GM19467 (cell line): ENCODE results near the gene DNAH14.
"Not testable (repeated sequence)": the region's sequence is repeated elsewhere in the genome, so short reads cannot be mapped to it uniquely, and the experiment has no call there.

Experiments used
- ATAC-seq: cut with Tn5 transposase; IDR thresholded peaks from one replicate; pipeline ENCODE4 v1.9.1; 2021; ENCODE audit warnings: mild to moderate bottlenecking, moderate library complexity; ENCODE audit not compliant: unreplicated experiment

DNAH14 gene

DNA sequence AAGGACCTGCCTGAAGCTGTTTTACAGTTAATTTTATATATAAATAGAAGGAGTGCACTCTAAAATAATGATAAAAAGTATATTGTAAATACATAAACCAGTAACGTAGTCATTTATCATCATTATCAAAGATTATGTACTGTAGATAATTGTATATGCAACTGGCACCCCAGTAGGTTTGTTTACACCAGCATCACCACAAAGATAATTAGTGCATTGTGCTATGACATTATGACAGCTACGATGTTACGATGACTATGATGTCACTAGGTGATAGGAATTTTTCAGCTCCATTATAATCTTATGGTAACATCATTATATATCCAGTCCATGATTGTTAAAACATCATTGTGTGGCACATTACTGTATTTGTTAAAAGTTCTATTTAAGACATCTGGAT lies 313.1 kb downstream of the DNAH14 start:
- no peak for ATAC-seq

DNA sequence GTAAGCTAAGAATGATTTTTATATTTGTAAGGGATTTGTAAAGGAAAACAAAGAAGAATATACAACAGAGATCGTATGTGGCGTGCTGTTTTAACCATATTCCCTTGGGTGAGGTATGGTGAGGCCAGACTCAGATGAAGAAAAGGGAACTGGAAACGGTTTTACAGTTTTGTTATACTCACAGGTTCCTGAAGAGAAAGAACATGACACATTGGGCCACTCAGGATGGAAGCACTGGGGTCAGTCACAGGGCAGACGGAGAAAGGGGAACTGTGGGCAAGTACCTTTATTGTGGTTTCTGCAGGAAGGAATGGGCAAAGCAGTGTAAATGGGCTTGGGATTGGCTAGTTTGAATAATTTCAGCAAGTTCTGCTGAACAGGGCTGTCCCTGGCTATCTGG lies 321.0 kb downstream of the DNAH14 start:
- ATAC-seq, result peak; percentile 88

DNA sequence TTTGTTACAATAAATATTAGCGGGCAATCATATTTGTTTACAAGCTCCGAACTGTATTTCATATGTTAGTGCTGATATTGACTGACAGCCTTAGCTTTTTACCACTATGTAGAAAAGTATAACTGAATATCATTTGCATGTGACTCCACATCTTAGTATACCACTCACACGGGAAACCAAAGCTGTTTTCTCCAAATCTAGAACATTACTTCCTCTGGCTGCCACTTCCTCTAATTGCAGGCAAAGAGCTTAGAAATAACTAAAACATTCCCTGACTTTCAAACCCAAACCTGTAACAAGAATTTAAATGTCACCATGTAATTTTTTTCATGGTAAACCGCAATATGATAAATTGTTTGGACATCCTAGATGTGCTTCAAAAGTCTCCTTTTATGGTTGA lies 323.7 kb downstream of the DNAH14 start:
- ATAC-seq, result no peak

DNA sequence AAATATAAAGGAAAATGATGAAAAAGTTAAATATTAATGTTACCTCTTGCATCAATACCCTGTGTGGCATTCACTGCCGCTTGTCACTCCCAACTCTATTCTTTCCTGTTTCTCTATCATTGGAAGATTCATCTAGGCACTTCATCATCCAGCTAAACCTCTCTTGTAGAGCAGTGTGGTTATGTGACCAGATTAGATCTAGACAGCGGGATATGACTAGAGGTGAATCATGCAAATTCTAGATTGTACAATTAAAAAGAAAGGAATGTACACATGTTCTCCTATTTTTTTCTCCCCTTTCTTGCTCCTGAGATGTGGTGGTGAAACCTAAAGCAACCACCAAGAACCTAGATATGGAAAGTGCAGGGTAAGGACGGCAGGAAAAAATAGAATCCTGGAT lies 324.3 kb downstream of the DNAH14 start:
- no peak for ATAC-seq

DNA sequence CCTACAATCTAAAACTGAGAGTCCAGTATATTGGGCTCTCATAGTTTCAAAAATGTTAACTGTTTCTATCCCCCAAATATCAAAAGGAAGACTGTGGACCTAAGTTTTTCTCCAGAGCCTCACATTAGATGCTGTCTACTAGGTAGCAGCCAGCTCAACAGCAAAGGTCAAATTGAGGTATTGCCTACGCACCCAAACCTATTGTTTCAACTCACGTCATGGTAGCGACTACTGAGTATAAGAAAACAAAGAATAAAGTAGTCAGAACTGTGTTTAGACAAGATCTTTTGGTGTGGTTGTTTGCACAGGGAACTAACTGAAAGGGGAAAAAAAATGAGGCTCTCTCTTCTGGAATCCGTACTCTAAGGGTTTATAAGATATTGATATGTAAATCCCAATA lies 325.2 kb downstream of the DNAH14 start:
- no peak for ATAC-seq

DNA sequence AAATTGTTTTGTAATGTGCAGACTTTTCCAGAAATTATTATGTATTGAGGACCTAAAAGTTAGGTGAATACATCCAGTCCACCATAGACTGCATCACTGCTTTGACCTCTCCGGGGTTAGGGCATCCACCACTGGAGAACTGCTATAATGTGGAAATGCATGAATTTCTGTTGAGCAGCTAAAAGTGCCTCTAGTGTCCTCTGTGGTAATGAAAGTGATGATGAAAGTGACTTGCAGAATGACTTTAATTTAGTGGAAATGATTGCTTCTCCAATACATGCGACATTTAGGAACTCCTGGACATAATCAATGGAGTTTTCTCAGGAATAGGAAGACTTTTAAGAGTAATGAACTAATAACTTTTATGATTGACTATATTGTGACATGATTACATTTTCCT lies 327.6 kb downstream of the DNAH14 start:
- no peak for ATAC-seq

DNA sequence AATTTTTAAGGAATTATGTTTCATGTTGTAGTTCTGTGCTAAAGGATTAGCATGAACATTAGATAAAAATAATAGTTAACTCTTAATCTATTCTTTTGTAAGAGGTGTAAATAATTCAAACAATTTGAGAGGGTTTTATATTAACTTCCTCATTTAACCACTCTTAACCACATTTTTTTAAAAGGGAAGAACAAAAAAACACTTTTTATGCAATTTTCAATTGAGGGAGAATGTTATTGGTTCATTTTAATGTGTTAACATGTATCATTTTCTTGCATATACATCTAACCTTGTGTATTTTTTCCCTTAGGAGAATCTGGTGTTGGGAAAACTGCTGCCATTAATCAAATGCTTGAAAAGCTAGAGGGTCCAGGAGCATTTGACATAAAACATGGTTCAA lies 329.3 kb downstream of the DNAH14 start:
- ATAC-seq, result no peak

DNA sequence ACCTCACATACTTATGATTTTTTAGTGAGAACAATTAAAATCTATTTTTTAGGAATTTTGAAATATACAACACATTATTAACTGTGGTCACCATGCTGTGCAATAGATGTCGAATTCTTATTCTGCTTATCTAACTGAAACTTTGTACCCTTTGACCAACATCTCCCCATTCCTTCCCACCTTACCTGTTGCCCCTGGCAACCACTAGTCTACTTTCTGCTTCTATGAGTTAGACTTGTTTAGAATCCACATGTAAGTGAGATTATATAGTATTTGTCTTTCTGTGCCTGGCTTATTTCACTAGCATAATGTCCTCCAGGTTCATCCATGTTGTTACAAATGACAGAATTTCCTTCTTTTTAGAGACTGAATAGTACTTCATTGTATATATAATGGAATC lies 330.1 kb downstream of the DNAH14 start:
- ATAC-seq, result no peak

DNA sequence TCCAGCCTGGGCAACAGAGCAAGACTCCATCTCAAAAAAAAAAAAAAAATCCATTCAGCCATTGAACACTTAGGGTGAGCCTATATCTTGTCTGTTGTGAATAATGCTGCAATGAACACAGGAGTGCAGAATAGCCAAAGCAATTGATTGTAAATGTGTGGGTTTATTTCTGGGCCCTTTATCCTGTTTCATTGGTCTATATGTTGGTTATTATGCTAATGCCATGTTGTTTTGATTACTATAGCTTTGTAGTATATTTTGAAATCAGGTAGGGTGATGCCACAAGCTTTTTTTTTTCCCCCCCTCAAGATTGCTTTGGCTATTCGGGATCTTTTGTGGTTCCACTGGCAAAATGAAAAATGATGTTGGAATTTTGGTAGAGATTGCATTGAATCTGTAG lies 330.8 kb downstream of the DNAH14 start:
- no peak for ATAC-seq

DNA sequence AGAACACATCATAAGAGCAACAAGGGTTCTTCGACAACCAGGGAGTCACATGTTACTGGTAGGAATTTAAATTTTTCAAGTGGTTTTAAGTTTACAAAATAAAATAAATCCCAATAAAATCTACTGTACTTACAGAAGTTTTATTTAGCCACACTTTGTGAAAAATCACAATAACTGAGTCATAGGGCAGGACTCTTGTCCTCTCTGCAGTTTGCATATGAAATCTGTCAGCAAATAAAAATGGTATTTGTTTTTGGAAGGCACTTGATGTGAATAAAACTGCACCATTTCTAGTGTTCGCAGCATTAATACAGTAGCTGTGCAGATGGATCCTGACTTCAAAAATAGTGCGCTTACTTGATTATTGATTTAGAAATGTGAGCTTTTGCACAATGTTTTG lies 348.0 kb downstream of the DNAH14 start:
- no peak for ATAC-seq

DNA sequence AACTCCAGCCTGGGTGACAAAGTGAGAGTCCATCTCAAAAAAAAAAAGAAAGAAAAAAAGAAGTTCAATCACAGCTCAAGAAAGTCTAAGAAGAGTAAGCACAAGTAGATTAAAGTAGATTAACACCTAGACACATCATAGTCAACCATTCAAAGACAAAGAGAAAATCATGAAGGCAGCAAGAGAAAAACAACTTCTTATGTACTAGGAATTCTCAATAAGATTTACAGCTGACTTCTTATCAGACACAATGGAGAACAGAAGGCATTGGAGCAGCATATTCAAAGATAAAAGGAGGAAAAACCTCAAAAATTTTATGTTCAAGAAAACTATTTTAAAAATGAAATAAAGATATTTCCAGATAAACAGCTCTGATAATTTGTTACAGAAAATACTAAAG lies 351.1 kb downstream of the DNAH14 start:
- ATAC-seq, result no peak

DNA sequence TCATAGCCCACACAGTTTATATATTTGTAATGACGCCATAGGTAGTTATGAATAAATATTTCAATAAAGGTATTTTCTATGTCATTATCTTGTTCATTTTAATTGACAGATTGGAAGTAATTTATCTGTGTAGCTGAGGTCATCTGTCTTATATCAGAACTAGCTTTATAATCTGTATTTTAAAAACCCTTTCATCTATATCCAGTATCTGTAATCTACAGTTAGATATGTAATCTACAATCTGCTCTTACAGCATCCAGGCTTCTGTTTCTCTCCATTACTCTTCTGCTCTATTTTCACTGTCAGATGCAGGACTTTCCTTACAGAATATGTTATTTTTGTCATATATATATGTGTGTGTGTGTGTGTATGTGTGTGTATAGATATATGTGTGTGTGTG lies 360.8 kb downstream of the DNAH14 start:
- ATAC-seq, result no peak

DNA sequence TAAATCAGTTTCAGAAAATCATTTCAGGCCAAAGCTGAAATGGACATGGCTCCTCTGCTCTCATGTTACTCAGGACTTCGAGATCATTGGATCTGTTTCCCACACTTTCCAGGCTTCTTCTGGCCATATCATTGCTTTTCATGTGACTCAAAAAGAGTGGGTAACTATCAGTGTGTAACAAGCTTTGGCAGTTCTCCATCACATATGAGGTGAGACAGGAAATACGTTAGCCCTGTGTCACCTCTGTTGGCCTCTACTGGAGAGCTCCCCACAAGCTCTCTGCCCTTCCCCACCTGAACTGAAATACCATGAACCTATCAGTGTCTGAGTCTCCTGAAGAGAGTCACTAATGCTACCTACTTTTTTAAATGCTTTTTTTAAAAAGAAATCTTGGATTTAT lies 370.1 kb downstream of the DNAH14 start:
- no peak for ATAC-seq

DNA sequence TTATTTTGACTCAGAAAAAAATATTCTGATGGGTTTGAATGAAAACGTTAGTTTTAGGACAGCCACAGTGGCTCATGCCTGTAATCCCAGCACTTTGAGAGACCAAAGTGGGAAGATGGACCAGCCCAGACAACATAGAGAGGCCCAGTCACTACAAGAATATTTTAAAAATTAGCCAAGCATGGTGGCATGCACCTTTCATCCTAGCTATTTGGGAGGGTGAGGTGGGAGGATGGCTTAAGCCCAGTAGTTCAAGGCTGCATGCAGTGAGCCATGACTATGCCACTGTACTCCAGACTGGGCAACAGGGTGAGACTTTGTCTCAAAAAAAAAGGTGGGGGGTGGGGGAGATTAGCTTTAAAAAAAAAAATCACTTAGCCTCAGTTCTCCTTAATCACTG lies 370.9 kb downstream of the DNAH14 start:
- ATAC-seq, result no peak

DNA sequence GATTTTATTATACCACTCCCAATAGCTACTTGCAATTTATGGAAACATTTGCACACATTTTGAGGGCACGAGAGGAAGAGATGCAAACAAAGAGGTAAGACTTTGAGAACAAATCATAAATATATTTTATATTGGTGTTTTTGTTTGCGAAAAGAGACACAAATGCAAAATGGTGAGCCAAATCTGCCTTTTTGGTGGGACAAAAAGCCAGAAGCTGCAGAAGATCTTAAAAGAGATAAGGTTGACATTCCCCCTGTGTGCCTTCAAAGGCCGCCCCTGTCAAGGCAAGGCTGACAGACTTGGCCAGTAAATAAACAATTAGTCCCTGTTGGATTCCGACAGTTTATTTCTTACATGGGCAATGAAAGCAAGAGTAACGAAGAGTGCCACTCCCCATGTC lies 375.5 kb downstream of the DNAH14 start:
- no peak for ATAC-seq

DNA sequence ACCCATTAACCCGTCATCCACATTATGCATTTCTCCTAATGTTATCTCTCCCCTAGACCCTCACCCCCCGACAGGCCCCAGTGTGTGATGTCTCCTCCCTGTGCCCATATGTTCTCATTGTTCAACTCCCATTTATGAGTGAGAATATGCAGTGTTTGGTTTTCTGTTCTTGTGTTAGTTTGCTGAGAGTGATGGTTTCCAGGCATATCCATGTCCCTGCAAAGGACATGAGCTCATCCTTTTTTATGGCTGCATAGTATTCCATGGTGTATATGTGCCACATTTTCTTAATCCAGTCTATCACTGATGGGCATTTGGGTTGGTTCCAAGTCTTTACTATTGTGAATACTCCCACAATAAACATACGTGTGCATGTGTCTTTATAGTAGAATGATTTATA lies 381.1 kb downstream of the DNAH14 start:
- ATAC-seq, result not testable (repeated sequence)

DNA sequence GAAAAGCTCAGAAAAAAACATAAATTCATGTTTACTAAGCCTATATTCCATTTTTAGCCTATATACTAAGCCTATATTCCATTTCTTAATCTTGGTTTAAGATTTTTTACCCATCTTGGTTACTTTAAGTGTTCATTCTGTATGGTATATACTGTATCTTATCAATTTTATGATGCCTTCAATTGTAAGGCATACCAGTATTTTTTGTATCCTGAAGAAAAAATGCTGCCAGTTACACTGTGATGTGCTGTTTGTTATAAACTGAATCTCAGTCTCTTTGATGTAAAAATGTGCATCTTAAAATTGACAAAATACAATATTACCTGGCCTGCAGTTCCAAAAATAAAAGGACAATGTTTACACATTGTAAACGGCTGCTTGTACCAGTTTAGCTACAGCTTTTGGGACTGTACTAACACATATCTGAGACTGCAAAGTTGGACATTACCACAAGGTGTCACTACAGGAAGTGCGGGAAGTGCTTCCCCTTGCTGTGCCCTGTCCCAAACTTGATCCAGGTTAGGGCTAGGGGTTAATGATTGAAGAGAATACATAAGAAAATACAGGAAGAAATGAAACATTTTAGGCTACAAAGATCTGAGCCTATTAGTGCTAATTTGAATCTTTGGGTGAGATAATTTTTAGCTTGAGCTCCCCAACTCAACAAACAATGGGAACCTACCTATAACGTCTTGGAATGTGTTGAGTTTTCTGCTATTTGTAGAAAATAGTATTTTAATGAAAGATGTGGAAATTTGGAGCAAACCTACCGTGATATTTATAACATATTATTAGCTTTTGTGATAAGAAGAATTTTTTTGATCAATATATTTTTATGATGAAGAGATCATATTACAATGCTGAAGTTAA lies 389.5 kb downstream of the DNAH14 start:
- peak; percentile 96 for ATAC-seq

DNA sequence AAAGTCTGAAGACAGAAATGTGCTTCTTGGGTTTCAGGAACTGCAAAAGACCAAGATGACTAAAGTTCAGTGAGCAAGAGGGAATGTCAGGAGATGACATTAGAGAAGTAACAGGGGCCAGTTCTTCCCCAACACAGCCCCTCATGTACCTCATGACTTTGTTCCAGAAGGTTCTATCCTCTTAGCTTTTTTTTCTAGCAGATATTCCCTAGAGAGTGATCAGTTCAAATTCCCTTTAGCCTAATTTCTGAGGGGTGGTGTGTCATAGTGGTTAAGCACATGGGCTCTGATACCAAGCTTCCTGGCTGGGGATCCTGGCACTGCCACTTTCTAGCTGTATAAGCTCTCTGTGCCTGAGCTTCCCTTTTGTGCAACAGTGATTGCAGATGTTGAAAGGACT lies 390.4 kb downstream of the DNAH14 start:
- ATAC-seq, result no peak

DNA sequence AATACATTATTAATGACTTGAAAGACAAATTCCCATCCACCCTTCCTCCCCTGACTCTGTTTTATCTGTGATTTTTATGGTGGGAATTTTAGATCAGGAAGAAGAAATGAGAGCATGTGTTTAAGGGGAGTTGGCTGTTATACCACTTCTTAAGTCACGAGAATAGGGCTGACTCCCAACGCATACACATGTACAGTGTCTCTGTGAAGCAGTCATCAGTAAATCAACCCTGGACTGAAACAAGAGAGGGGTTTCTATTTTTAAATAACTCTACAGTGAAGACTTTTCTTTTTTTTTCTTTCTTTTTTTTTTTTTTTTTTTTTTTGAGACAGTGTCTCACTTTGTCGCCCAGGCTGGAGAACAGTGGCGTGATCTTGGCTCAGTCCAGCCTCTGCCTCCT lies 392.3 kb downstream of the DNAH14 start:
- no peak for ATAC-seq

DNA sequence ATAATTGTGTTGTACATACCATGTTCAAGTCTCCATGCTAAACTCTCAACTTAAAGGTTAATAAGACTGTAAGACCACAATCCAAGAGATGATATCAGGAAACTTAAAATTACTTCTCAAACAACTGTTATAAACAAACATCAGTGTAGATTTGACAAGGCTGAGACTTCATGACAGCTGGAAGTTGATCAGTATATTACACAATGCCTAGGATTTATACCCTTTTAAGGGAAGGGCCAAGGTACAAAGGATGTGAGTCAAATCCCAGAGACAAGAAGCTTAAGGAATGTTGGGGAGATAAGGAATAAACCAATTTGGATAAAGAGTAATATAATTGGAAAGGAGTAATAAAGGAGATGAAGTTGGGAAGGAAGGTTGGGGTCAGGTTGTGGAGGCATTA lies 399.6 kb downstream of the DNAH14 start:
- no peak for ATAC-seq

DNA sequence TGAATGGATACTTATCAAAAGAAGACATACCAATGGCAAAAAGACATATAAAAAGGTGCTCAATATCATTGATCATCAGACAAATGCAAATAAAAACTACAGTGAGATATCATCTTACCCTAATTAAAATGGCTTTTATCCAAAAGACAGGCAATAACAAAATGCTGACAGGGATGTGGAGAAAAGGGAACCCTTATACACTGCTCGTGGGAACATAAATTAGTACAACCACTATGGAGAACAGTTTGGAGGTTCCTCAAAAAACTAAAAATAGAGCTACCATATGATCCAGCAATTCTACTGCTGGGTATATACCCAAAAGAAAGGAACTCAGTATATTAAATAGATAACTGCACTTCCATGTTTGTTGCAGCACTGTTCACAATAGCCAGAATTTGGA lies 400.5 kb downstream of the DNAH14 start:
- not testable (repeated sequence) for ATAC-seq

DNA sequence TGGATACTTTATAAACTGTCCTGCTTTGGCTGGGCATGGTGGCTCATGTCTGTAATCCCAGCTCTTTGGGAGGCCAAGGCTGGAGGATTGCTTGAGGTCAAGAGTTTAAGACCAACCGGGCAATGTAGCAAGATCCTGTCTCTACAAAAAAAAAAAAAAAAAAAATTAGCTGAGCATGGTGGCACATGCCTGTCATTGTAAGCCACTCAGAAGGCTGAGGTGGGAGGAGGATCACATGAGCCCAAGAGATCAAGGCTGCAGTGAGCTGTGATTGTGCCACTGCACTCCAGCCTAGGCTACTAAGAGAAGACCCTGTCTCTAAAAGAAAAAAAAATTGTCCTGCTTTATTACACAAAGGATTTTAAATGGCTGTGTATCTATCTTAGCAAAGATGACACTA lies 403.2 kb downstream of the DNAH14 start:
- ATAC-seq, result no peak
